Body of pancreas (tissue), 4 donors: ENCODE results near the gene NAGK.

Source experiments
- POLR2A ChIP-seq, 3 donors: fragments of 450-650 bp; IDR thresholded peaks; one replicate each; pipeline ENCODE4 v1.6.1; 2016; ENCODE audit warnings: antibody characterized with exemption in 3 of 3, mild to moderate bottlenecking in 2 of 3
- TF ChIP-seq, protein P1 (sequence below), 7 experiments: fragments of 450-650 bp in 4 of 7; fragments of 200-600 bp in 3 of 7; sonication (generic) in 3 of 7; IDR thresholded peaks; one replicate each; pipeline ENCODE4 v1.5.1; 2016 to 2019; ENCODE audit warnings: antibody characterized with exemption in 7 of 7

DNA sequence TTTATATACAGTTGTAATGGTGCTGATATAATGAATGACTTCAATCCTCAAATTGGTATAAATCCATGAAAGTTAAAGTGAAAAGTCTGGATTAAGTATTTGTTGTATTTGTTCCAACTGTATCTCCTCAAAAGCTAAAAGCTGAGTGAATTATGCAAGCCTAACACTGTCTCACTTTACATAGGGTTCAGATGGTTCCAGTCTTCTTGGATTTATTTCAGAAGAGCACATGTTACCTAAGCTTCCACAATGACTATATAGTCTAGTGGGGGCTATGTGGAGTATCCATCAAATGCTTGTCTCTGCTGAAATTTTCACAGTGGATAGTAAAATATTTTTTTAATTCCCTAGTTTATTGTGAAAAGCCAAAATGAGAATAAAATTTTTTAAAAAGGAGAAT is 48.6 kb downstream of the NAGK start:
- TF ChIP-seq, protein P1, sequence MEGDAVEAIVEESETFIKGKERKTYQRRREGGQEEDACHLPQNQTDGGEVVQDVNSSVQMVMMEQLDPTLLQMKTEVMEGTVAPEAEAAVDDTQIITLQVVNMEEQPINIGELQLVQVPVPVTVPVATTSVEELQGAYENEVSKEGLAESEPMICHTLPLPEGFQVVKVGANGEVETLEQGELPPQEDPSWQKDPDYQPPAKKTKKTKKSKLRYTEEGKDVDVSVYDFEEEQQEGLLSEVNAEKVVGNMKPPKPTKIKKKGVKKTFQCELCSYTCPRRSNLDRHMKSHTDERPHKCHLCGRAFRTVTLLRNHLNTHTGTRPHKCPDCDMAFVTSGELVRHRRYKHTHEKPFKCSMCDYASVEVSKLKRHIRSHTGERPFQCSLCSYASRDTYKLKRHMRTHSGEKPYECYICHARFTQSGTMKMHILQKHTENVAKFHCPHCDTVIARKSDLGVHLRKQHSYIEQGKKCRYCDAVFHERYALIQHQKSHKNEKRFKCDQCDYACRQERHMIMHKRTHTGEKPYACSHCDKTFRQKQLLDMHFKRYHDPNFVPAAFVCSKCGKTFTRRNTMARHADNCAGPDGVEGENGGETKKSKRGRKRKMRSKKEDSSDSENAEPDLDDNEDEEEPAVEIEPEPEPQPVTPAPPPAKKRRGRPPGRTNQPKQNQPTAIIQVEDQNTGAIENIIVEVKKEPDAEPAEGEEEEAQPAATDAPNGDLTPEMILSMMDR (IDR thresholded peaks at IDR 0.05), result no peak
- TF ChIP-seq POLR2A (IDR thresholded peaks at IDR 0.05), result no peak
